ENCODE results near the gene TNFRSF4.
A peak's percentile ranks its signal among the peaks of the same experiment; 100 is the strongest.

TNFRSF4 gene

GRCh38 chr1:1216770-1217620 lies 3.0 kb upstream of the TNFRSF4 start:
- DNase-seq: no peak

GRCh38 chr1:1215881-1216605 lies 2.1 kb upstream of the TNFRSF4 start:
- DNase-seq: no peak

GRCh38 chr1:1215080-1215676 lies 1.2 kb upstream of the TNFRSF4 start:
- no peak for DNase-seq

- peak; percentile 82 for DNase-seq
Observed at GRCh38 chr1:1212780-1213344, 1.1 kb downstream of the TNFRSF4 start.

- DNase-seq: no peak
Observed at GRCh38 chr1:1211541-1212441, 2.2 kb downstream of the TNFRSF4 start.

- DNase-seq: no peak
Observed at GRCh38 chr1:1210726-1211540, 3.0 kb downstream of the TNFRSF4 start.

- DNase-seq: peak; percentile 77
Observed at GRCh38 chr1:1208713-1209433, 5.1 kb downstream of the TNFRSF4 start.

GRCh38 chr1:1207571-1207892 lies 6.4 kb downstream of the TNFRSF4 start:
- DNase-seq: no peak

- no peak for DNase-seq
Observed at GRCh38 chr1:1206966-1207531, 6.9 kb downstream of the TNFRSF4 start.

- no peak for DNase-seq
Observed at GRCh38 chr1:1206376-1206965, 7.5 kb downstream of the TNFRSF4 start, which contains the start of gene TNFRSF18. TNFRSF18 (minus strand) TSS chr1:1206592; CDS start chr1:1206571, 21 bp downstream.

- DNase-seq: no peak
Observed at GRCh38 chr1:1205769-1206375, 8.1 kb downstream of the TNFRSF4 start.

- no peak for DNase-seq
Observed at GRCh38 chr1:1204998-1205768, 8.8 kb downstream of the TNFRSF4 start.

GRCh38 chr1:1204425-1204920 lies 9.5 kb downstream of the TNFRSF4 start:
- DNase-seq: no peak

- DNase-seq: no peak
Observed at GRCh38 chr1:1203561-1204424, 10.2 kb downstream of the TNFRSF4 start.

- no peak for DNase-seq
Observed at GRCh38 chr1:1202831-1203560, 11.0 kb downstream of the TNFRSF4 start.

- peak; percentile 71 for DNase-seq
Observed at GRCh38 chr1:1200876-1201810, 12.8 kb downstream of the TNFRSF4 start.
